GM13977 (cell line): ENCODE measurements around the gene POGZ.

Source experiments
- DNase-seq: peaks from one replicate; pipeline ENCODE4 v3.0.0; 2012; ENCODE audit warnings: low spot score
- CTCF ChIP-seq: IDR thresholded peaks from 2 replicates; pipeline ENCODE4 v1.5.1; 2012; ENCODE audit warnings: mild to moderate bottlenecking, control low read depth; ENCODE audit not compliant: insufficient read depth; ENCODE audit errors: extremely low read depth, missing control alignments
- in situ Hi-C: fragments of 300-500 bp; cut with MboI; formaldehyde crosslinking; loops from one replicate; pipeline ENCODE4 v1.12.0; 2022; ENCODE audit warnings: low sequenced_read_pairs, low pct_unique_long_range_greater_than_20kb, mixed read lengths, inconsistent platforms; ENCODE audit not compliant: unreplicated experiment

The POGZ gene, protein sequence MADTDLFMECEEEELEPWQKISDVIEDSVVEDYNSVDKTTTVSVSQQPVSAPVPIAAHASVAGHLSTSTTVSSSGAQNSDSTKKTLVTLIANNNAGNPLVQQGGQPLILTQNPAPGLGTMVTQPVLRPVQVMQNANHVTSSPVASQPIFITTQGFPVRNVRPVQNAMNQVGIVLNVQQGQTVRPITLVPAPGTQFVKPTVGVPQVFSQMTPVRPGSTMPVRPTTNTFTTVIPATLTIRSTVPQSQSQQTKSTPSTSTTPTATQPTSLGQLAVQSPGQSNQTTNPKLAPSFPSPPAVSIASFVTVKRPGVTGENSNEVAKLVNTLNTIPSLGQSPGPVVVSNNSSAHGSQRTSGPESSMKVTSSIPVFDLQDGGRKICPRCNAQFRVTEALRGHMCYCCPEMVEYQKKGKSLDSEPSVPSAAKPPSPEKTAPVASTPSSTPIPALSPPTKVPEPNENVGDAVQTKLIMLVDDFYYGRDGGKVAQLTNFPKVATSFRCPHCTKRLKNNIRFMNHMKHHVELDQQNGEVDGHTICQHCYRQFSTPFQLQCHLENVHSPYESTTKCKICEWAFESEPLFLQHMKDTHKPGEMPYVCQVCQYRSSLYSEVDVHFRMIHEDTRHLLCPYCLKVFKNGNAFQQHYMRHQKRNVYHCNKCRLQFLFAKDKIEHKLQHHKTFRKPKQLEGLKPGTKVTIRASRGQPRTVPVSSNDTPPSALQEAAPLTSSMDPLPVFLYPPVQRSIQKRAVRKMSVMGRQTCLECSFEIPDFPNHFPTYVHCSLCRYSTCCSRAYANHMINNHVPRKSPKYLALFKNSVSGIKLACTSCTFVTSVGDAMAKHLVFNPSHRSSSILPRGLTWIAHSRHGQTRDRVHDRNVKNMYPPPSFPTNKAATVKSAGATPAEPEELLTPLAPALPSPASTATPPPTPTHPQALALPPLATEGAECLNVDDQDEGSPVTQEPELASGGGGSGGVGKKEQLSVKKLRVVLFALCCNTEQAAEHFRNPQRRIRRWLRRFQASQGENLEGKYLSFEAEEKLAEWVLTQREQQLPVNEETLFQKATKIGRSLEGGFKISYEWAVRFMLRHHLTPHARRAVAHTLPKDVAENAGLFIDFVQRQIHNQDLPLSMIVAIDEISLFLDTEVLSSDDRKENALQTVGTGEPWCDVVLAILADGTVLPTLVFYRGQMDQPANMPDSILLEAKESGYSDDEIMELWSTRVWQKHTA (N-terminal part only)

GRCh38 chr1:151459331-151460046 is at the start of gene POGZ:
TSS of gene POGZ (minus strand) at chr1:151459494. CDS start at chr1:151442204, 17,290 bp downstream.
- in situ Hi-C loops: no loop called here
- peak; percentile 91 for DNase-seq
- no peak for TF ChIP-seq CTCF

DNA sequence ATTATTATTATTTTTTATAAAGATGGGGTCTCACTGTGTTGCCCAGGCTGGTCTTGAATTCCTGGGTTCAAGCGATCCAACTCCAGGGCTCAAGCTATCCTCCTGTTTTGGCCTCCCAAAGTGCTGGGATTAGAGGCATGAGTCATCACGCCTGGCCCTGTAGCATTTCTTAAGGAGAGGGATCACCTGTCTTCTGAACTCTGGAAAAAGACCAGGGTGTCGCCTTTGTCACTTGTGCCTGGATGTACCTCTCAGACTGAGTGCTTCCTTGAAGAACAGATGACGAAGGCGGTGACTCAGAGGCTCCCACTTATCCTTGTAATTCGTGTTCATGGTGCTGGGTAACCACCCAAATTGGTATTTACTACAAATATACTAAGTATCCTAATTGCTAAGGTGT is 49.5 kb upstream of the POGZ start:
- in situ Hi-C loops: no loop called here
- no peak for DNase-seq
- TF ChIP-seq CTCF: no peak

DNA sequence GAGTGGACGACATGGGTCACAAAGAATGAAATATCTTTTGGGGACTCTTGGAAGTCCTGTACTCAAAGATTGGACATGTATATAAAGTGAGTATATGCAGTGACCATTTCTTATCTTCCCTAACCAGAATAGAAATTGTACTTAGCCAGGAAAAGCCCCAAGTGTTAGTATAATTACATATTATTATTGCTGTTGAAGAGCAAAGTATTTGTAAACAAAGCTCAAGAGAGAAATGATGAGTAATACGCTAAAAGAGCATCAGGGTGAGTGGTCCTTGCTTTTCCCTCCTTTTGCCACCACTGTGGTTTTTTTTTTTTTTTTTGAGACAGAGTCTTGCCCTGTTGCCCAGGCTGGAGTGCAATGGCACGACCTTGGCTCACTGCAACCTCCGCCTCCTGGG is 45.5 kb upstream of the POGZ start:
- TF ChIP-seq CTCF: no peak
- no peak for DNase-seq
- in situ Hi-C loops: no loop called here

- no peak for TF ChIP-seq CTCF
- no peak for DNase-seq
- in situ Hi-C loops: no loop called here
Measured at GRCh38 chr1:151504252-151504651, 45.0 kb upstream of the POGZ start.

DNA sequence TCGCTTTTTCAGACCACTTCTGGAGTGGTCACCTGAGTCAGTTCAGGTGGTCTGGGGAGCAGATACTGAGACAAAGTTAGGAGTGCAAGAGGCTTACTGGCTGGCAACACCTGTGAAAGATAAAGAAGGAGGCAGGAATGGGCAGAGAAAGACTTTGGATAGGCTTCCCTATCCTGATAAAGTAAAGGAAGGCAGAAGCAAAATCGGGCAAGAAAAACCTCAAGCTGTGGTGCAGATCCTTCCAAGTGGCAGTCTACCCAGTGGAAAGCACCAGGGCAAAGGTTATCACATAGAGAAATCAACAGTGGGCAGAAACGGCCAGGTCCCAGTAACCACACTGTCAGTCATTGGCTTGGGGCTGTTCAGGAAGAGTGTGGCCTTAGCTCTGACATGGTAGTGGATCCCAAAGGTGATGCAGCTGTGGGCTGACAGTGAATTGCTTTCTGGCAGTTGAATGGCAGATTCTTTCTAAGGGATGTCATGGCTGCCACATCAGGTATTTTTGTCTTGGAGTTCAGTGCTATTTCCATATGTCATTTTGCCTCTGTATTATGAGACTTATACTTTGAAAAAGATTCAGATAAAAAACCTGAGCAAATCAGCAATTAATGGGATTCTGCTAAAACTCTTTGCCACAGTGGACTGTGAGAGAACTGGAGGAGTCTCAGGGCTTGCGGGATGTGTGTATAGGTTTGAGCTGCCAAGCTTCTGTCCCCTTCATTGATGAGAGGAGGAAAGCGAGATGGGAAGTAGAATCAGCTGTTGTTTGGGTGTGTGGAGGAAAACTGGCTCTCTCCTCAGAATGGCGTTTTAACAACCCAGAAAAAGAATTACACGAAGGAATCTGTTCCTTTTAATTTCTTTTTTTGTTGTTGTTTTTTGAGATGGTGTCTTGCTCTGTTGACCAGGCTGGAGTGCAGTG is 43.8 kb upstream of the POGZ start:
- in situ Hi-C loops: no loop called here
- no peak for TF ChIP-seq CTCF
- DNase-seq: no peak
